LNCaP clone FGC (cell line): ENCODE measurements around the gene SEMA3D.

Source experiments
- DNase-seq: peaks from one replicate; pipeline ENCODE4 v3.0.0-alpha.2; 2011; ENCODE audit warnings: low read depth
- H3K4me3 ChIP-seq: 2 replicates; pipeline ENCODE4 v1.5.1; 2011; ENCODE audit warnings: mild to moderate bottlenecking, low read depth, low read length, control low read depth
- TF ChIP-seq, protein P1 (sequence below): IDR thresholded peaks from 2 replicates; pipeline ENCODE4 v1.5.1; 2012; ENCODE audit warnings: mild to moderate bottlenecking; ENCODE audit not compliant: control insufficient read depth, insufficient read depth; ENCODE audit errors: extremely low read depth

SEMA3D gene

DNA sequence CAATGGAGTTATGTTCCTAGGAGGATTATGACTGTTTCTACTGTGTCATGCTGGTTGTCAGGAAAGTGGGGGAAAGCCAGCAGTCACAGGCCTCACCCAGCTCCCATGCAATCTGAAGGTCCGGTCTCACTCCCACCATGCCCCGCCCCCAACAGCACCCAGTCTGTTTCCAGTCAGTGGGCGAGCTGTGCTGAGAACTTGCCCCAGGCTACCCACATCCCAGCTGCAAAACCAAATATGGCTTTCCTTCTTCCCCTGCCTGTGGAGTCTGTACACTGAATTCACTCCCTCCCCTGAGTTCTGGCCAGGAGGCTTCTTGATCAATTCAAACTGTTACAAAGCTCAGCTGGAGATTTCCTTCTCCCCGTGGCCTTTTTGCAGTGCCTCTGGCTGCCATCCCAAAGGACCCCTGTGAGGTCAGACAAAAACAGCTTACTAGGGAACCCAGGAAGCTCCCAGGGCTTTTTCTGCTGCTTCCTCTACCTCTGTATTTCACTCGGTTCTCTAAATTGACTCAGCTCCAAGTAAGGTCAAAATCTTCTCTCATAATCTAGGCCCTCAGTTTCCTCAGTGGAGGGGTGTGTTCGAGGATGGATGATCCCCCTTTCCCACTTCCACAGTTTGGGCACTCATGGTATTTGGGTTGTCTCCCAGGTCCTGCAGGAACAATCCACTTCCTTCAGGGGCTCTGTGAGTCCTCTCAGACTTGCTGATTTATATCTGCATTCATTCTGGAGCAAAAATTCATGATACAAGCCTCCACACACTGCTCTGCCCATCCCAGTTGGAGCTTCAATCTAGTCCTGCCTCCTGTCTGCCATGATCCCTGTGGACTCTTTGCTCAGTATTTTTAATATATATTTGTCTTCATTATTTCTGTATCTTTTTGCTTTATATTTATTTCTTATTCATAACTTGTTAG is 205.5 kb downstream of the SEMA3D start:
- TF ChIP-seq, protein P1, sequence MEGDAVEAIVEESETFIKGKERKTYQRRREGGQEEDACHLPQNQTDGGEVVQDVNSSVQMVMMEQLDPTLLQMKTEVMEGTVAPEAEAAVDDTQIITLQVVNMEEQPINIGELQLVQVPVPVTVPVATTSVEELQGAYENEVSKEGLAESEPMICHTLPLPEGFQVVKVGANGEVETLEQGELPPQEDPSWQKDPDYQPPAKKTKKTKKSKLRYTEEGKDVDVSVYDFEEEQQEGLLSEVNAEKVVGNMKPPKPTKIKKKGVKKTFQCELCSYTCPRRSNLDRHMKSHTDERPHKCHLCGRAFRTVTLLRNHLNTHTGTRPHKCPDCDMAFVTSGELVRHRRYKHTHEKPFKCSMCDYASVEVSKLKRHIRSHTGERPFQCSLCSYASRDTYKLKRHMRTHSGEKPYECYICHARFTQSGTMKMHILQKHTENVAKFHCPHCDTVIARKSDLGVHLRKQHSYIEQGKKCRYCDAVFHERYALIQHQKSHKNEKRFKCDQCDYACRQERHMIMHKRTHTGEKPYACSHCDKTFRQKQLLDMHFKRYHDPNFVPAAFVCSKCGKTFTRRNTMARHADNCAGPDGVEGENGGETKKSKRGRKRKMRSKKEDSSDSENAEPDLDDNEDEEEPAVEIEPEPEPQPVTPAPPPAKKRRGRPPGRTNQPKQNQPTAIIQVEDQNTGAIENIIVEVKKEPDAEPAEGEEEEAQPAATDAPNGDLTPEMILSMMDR = no peak
- no peak for DNase-seq
- no peak overlapping the region for H3K4me3 ChIP-seq

DNA sequence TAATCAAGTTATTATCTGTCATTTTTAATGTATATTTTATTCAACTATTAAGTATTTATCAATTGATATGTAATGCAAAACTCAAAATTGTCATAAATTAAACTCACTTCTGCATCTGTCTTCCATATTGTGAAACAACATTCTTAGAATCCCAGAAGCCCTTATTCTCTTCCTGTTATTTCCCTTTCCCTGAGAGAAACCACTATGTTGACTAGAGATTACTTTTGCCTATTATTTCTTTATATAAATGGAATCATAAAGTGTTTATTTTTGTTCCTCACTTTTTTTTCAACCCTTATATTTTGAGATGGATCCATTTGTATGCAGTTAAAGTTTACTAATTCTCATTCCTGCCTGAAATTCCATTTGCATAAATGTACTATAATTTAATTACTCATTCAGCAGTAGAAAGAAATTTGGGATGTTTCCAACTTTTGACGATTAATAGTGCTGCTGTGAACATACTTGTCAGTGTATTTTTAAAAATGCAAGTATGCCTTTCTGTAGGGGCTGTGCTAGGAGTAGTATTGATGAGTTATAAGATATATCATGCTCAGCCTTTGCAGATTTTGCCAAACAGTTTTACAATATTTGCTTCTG is 211.2 kb downstream of the SEMA3D start:
- TF ChIP-seq, protein P1 = no peak
- DNase-seq = no peak
- no peak overlapping the region for H3K4me3 ChIP-seq

DNA sequence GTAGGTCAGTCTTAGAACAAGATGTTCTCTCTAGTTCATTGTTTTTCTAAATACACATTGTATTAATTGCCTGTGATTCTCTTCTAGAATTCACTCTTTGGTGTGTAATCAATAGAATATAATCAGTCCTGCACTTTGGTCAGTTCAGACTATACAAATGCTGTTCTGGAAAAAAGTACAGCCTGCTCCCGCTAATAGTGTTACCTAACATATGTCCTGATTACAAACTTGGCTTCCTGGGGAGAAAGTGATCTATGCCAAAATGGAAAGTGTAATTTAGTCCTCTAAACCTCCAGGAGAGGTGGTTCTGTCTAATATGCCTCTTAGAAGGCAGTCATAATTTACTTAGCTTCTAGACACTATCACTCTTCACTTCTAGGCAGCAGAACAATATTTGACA is 215.5 kb downstream of the SEMA3D start:
- TF ChIP-seq, protein P1 = no peak
- DNase-seq = no peak

DNA sequence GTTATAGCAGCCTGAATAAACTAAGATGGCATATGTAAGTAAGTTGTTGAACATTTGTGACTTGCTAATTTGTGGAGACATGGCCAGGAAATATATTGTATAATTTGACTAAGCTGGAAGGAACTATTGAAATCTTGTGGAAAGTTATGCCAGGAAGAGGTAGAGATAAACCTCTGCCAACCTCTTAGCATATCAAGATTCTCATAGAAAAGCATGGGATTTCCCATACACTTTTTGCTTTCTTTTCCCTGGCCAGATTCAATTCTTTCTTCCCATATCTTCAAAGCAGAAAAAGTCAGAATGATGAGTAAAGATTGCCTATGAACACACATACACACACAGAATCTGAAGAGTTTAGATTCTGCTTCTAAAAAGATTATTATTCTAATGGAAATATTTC is 216.2 kb downstream of the SEMA3D start:
- no peak overlapping the region for H3K4me3 ChIP-seq
- TF ChIP-seq, protein P1 = no peak
- no peak for DNase-seq

More for the DNA sequence above, 215.5 kb downstream of the SEMA3D start:
- H3K4me3 ChIP-seq = no peak overlapping the region

DNA sequence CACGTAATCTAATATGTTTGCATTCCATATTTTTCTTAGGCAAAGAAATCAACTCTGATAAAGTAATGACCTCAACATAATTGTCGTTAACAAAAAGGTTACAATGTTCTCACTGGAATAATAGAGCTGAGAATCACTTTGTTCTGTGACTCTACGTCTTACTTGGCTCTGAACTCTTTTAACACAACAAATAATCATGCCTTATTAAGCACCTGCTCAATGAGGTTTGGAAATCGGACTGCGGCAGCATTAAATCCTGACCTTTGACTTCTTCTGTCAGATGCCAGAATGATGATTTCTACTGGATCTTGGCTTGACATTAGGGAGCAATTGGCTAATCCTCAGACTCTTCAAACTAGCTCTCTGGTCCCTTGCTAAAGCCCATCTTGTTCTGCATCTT is 233.6 kb downstream of the SEMA3D start:
- no peak for DNase-seq
- TF ChIP-seq, protein P1 = no peak
- H3K4me3 ChIP-seq = no peak overlapping the region

DNA sequence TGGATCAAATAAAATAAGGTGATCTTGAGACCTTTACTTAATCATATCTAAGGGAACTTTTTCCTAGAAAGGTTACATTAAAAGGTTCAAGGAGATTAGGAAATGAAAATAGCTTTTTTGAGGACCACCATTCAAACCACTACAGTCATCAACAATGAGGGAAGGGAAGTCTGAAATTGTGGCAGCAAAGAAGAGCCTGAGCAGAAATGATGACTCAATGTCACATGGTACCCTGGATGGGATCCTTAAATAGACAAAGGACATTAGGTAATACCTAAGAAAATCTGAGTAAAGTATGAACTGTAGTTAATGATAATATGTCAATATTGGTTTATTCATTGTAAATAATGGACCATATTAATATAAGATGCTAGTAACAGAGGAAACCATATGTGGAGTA is 236.0 kb downstream of the SEMA3D start:
- no peak overlapping the region for H3K4me3 ChIP-seq
- no peak for DNase-seq
- TF ChIP-seq, protein P1 = no peak
